ENCODE results near the gene ZNF774.
"Not testable (repeated sequence)": the region's sequence is repeated elsewhere in the genome, so short reads cannot be mapped to it uniquely, and the experiment has no call there.

ZNF774 gene

DNA sequence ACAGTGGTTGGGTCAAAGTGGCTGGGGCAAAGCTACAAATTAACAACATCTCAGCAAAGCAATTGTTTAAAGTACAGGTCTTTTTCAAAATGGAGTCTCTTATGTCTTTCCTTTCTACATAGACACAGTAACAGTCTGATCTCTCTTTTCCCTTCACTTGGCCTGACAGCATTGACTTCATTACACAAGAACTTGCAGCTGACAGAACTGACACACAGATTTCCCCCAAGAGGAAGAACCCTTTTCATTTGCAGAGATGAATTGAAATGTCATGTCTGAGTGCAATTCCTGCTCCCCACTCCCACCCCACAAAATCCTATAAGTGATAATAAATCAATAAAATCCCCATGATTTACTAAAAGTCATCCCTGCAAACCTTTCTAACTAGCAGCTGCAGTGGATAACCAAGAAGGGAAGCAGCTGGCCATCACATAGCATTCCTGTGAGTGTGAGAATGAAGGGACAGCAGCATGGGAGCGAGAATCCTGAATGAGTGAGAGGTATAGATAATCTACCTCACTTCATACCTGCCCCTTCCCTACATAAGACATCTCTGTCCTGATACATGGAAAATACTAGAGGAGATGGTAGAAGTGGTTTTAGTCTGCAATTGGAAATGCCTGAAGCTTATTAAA is 4.5 kb upstream of the ZNF774 start:
- not testable (repeated sequence) for DNase-seq

DNA sequence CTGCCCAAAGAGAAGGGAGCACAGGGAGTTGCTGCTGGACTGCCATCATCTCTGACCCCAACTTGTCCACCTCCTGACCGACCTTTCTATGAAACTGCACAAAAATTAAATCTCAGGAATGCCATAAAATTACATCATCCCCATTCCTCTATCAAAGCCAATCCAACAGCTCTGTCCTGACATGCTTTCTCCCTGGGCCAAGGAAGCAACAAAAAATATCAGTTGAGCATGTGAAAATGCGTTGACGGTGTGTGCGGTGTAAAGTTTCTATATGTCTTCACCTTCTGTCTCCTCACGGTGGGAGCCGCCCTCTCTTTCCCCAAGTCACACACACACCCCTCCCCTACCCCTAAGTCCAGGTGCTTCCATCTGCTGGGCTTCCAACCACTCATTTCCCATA is 3.6 kb upstream of the ZNF774 start:
- no peak for DNase-seq

DNA sequence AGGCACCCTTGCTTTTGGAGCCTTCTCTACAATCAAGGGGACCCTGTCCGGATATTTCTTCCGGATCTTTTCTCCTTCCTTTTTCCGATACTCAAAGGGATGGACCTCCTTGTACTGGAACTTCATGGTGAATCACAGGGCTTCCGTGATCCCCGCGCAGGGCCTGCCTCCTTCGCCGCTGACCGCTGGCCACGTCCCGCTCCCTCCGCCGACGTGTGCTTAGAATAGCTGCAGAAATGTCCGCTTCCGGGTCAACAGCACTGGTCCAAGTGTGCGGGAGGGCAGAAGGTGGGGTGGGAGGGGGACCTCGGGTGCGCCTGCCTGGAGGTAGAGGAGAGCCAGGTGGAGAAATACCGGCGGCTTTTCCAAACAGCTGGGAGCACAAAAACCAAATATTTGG is 3.0 kb upstream of the ZNF774 start:
- DNase-seq, result no peak

DNA sequence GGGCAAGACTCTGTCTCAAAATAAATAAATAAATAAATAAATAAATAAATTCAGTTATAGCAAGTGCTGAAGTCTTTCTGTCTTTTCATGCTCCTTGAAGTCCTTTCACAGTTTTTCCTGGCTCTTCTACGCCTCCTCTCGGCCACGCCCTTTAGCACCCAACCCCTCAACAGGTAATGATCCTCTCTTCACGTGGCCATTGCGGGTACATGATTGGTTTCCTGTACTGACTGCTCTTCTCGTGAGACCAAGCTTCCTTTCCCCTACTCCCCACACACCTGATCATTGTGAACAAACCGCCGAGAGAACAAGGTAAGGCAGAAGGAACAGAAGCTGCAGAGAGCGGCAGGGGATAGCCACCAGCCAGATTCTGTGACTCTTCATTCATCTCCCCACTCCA is 2.3 kb upstream of the ZNF774 start:
- no peak for DNase-seq

DNA sequence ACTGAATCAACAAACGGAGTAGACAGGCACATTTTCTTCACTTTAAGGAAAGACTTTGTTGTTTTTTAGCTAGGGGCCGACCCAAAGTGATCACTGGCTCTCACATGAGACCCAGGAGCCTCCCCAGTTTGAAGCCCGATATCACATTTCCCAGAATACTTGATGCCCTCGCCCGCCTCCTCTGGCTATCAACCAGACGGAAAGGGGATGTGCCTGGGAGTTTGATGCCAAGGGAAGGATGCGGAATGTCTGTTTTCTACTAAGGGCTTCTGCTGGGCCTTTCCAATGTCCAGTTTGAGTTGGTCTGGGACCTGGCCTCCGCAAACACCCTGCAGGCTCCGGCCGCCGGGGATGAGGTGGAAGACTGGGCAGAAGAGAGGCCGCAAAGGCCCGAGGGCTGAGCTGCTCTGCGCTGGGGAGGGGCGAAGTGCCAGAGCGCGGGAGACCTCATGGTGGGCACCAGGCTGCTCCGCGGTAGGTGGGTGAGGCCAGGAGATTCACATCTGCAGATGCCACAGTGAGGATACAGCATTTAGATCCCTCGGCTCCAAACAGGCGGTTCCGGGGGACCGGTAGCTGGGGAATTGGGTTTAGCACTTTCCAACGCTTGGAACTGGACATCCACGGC is 491 bp upstream of the ZNF774 start:
- peak; percentile 28 for DNase-seq

DNA sequence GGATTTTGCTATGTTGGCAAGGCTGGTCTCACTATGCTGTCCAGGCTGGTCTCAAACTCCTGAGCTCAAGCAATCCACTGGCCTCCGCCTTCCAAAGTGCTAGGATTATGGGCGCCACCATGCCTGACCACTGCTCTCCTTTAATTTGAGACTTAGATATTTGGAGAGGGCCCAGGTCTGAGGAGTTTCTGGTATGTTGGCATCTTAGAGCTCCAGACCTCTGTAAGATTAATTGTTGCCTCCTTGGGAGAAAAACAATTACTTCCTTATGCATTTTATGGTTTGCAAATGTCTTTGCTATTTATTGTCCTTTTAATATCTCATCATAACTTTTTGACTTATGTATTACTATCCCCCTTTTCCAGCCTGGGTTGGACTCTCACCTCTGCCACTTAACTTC is 2.9 kb downstream of the ZNF774 start:
- no peak for DNase-seq

DNA sequence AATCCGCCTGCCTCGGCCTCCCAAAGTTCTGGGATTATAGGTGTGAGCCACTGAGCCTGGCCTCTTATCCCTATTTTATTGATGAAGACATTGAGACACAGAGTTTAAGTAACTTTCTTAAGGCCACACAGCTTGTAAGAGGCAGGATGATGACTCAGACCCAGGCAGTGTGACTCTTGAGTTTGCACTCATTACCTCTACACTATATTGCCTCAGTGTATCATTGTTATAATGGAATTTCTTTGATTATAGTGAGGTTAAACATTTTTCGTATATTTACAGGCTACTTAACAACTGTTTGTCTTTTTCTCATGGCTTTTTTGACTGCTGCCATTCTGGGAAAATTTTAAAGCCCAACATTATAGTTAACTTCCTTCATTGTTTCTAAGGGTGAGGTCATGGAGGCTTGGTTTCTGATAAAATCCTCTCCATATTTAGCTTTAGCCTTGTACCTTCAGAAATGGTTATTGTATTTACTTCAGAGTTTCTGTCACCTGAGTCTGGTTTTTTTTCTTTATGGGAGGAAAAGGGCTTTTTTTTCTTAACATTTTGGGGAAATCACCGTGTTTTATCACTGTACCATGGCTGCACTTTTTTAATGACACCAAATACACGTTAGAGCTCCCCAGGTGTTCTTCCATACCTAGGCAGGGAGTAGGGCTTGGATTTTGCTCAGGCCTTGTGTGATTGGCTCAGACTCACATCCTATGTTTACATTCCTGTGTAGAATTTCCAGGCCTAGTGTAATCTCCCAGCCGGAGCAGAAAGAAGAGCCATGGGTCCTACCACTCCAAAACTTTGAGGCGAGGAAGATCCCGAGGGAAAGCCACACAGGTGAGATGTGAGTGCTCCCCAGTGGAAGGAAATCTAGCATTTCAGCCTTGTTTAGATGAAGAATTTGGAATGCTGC is 6.3 kb downstream of the ZNF774 start:
- DNase-seq, result no peak

DNA sequence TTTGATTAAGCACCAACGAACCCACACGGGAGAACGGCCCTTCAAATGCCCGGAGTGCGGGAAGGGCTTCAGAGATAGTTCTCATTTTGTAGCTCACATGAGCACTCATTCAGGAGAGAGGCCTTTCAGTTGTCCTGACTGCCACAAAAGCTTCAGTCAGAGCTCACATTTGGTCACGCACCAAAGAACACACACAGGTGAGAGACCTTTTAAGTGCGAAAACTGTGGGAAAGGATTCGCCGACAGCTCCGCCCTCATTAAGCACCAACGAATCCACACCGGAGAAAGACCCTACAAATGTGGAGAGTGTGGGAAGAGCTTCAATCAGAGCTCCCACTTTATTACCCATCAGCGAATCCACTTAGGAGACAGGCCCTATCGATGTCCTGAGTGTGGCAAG is 8.7 kb downstream of the ZNF774 start:
- DNase-seq, result no peak

DNA sequence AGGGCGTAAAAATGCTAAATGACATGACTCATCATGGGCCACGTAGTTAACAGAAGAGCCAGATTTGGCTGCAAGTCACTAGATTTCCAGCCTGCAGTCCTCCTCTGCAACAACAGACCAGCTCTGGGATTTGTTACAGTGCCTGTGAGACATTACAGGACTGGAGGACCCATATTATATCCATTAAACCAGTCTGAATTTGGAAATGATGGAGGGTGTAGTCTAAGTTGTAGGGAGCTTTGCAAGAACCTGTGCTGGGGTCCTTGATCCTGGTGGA is 10.8 kb downstream of the ZNF774 start:
- no peak for DNase-seq

DNA sequence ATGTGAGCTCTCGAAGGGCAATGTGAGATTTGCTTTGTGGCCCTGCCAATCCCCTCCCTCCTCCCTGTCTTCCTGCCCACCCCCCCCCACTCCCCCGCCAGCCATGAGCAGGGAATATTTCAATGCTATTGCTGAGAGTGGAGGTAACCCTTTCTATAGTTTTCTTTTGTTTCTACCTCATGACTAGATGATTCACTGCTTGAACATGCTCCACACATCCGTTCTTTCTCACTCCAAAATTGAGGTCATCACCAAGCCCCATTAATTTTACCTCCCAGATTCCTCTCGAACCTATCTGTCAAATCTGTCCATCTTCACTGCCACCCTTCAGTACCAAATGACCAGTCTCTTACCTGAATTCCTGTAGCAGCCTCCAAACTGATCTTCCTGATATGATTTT is 12.2 kb downstream of the ZNF774 start:
- DNase-seq, result no peak

DNA sequence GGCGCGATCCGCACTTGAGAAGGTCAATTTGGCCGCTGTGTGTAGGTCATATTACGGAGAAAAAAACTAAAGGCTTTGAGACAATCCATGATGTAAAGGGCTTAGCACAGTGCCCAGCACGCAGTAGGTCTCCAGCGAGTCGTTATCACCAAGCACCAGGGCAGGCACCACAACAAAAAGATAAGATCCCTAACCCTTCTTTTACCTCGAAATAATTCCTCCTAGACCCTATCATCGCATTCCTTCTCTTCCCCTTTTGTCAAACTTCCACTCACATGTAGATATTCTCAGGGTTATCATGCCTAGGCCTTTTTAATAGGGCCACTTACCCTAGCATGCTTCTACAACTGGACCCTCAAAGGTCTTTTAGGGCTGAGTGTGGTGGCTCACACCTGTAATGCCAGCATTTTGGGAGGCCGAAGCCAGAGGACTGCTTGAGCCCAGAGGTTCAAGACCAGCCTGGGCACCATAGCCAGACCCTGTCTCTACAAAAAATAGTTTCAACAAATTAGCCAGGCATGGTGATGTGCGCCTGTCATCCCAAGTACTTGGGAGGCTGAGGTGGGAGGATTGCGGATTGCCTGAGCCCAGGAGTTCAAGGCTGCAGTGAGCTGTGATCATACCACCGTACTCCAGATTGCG is 13.5 kb downstream of the ZNF774 start:
- no peak for DNase-seq

DNA sequence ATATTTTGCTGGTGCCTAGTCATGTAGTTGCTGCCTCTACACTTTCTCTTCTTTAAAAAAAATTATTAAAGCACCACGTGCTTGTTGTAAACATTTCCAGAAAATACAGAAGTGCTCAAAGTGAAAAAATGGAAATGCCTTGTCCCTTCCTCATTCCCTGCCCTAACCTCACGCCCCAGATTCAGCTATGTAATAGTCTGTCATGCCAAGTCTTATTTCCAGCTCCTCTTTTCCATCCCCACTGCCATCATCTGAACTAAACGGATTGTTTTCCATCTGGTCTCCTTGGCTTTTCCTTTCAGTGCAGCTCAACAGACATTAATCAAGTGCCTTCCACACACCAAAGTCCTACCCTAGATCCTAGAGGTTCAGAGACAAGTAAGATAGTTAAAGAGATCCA is 15.5 kb downstream of the ZNF774 start:
- no peak for DNase-seq

DNA sequence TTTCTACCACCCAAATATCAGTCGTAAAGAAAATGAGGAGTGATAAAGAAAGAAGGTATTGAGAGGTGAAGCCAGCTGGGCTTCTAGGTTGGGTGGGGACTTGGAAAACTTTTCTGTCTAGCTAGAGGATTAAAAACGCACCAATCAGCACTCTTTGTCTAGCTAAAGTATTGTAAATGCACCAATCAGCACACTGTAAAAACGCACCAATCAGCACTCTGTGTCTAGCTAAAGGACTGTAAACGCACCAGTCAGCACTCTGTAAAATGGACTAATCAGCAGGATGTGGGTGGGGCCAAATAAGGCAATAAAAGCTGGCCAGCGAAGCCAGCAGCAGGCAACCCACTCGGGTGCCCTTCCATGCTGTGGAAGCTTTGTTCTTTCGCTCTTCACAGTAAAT is 23.0 kb downstream of the ZNF774 start:
- no peak for DNase-seq

DNA sequence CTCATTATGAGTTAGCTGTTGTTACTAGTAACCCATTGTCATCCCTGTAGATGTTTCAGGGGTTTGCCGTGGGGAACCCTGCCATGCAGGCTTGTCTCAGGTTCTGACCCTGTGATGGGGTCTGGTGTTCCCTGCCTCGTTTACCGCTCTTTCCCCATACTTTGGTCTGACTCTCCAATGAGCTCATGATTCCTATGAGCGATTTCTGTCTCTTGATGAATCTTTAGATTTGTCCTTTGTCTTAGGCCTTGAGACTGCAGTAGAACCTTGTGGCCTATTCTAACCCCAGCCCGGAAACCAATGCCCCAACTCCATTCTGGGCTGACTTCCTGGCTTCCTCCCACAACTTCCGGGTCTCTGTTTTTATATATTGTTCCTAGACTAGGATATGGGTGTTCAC is 24.7 kb downstream of the ZNF774 start:
- no peak for DNase-seq

DNA sequence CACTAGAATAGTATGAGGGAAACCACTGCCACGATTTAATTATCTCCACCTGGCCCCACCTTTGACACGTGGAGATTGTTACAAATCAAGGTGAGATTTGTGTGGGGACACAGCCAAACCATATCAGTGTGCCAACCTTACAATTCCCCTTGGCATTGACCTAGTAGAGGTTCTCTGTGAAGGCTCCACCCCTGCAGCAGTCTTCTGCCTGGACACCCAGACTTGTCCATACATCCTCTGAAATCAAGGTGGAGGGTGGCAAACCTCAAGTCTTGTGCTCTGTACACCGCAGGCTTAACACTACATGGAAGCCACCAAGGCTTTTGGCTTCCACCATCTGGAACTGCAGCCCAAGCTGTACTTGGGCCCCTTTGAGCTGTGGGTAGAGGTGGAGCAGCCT is 27.2 kb downstream of the ZNF774 start:
- no peak for DNase-seq

DNA sequence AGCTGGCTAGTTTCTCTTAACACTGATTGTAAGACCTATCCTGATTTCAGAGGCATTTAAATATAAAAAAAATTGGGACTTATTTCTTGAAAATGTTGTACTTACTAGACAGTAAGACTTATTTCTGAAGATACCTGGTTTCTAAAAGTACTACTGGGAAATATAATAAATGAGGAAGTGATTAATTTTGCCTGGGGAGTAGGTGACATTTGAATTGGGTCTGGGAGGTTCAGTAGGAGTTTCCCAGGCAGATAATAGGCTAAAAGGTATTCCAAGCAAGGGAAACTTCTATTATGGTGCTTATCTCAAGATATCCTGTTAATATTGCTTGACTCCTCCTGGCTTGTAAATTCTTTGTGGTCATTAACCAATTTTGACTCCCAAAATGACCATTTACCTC is 29.4 kb downstream of the ZNF774 start:
- DNase-seq, result no peak

DNA sequence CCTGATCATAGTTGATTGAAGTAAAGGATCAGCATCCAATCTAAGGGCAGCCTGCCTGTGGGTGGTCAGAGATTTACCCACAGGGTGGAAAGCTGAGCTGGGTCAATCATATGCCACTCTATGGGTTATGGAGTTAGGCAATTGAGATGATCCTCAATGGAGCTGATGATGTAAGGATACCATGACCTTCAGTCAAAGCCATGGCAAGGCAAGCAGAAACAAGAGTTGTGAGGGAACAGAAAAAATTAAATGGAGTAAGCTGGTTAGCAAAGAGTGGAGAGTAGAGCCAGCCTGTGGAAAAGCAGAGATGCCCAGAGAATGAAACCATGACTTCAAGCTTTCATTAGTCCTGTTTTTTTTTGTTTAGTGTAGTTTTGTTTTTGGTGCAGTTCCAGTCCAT is 30.2 kb downstream of the ZNF774 start:
- no peak for DNase-seq

DNA sequence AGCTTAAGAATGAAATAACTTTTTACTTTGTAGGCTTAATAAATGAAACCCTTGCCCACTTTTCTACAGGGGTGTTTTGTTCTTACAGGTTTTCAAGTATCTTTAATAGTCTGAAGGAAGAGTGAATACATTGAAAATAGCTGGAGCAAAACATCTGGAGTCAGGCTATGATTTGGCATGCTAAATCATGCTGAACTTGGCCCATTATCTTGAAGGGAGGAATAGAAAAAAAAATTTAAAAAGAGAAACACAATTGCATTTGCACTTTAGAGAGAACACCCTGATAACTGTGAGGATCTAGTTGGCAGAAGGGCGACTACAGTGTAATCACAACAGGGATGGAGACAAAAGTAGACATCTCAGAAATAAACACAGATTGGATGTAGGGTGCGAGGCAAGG is 34.1 kb downstream of the ZNF774 start:
- DNase-seq, result no peak

DNA sequence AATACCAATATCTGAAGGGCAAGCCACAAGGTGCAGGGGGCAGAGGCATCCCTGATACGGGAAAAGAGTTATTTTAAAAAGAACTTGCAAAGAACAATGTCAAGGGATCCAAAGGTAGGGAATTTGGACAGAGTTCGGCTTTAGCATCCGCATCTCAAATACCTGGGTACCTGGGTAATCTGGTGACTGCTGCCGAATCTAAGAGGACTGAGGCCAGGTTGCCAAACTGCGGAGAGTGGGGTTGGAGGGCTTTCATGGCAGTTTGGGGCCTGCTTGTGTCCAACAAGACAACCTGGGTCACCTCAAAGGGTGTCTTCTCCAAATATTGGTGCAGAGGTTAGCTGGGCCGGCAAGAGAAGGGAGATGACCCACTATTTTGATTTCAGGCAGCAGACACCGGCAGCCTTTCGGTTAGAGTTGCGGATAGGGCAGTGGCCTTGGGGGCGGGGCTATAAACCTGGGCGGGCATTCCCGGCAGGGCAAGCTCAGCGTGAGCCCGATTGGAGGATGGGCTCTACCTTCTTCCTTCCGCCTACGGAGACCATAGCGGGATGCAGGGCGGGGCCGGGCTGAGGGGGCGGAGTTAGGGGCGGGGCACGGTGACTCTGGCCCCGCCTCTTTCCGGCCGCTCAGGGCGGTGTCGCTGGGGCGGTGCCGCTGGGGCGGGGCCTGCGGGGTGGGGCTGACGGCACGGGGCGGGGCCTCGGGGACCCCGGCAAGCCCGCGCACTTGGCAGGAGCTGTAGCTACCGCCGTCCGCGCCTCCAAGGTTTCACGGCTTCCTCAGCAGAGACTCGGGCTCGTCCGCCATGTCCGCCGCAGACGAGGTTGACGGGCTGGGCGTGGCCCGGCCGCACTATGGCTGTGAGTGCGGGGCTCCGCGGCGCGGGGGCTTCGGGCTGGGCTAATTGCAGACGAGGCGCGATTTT is 35.7 kb downstream of the ZNF774 start, which contains the start of gene IQGAP1:
Gene IQGAP1 (plus strand): TSS at position 709 of the 928 bp plus-strand sequence. CDS start 100 bp downstream, at position 809.
- no peak for DNase-seq

DNA sequence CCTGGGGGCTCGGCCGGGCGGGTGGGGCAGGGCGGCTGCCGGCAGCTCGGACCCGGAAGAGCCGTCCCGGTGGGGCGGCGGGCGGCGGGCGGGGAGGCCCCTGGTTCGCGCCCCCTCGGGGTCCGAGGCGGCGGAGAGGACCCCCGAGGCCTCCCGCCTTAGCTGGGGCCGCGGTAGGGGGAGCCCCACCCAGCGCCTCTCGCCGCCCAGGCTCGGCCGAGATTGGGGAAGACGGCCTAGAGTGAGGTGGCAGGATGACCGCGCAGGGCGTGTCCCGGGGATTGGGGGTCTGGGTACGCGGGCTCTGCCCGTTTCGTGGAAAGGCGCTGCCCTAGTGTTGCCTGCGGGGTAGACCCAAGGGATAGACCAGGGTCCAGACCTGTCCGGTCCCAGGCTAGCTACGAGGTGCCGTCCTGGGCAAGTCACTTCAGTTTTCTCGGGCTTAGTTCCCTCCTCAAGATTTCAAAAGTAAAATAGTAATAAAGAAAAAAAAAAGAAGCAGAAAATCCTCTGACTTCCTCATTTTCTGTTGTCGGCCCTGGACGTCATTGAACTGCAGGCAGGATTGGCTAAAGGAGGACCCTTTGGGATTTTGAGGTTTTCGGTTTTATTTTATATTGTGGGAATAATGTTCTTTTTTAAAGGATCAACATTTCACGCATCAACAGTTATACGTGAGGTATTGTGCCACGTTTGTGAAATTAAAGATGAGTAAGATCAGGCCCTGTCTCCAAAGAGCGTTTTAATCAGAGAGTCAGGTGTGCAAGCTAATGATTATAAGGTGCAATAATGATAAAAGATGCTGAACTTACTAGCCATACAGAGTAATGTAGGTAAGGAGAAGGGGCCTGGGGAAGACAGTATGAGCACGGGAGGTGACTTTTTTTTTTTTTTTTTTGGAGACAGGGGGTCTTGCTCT is 36.6 kb downstream of the ZNF774 start:
- no peak for DNase-seq

DNA sequence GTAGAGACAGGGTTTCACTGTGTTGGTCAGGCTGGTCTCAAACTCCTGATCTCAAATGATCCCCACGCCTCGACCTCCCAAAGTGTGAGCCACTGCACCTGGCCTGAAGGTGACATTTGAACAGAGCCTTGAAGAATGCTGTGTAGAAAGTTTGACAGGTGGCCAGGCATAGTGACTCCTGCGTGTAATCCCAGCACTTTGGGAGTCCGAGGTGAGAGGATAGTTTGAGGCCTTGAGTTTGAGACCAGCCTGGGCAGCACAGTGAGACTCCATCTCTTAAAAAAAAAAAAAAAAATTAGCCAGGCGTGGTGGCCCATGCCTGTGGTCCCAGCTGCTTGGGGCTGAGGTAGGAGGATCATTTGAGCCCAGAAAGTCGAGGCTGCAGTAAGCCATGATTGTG is 37.4 kb downstream of the ZNF774 start:
- DNase-seq, result no peak
